Activated T-cell treated with anti-CD3 and anti-CD28 coated beads, Interleukin-2, amount 50 U/mL, for 24 hours (primary cell): ENCODE data around the gene NR3C1.
A peak's percentile ranks its signal among the peaks of the same experiment; 100 is the strongest.

Experiments used
- DNase-seq: peaks from one replicate; pipeline ENCODE4 v3.0.0-alpha.2; 2020
- H3K27ac Mint-ChIP-seq: 2 replicates; pipeline ENCODE4 v1.8.0; 2020; ENCODE audit warnings: mild to moderate bottlenecking, mixed read lengths
- H3K27me3 Mint-ChIP-seq: 2 replicates; pipeline ENCODE4 v1.8.0; 2020; ENCODE audit warnings: mixed read lengths
- H3K36me3 Mint-ChIP-seq: 2 replicates; pipeline ENCODE4 v1.8.0; 2020; ENCODE audit warnings: low read depth, mixed read lengths
- H3K4me1 Mint-ChIP-seq: 2 replicates; pipeline ENCODE4 v1.8.0; 2020; ENCODE audit warnings: low read depth, mixed read lengths
- H3K4me3 Mint-ChIP-seq: 2 replicates; pipeline ENCODE4 v1.8.0; 2020; ENCODE audit warnings: mild to moderate bottlenecking, moderate library complexity, mixed read lengths
- H3K9me3 Mint-ChIP-seq: 2 replicates; pipeline ENCODE4 v1.8.0; 2020; ENCODE audit warnings: mixed read lengths

The NR3C1 gene

GRCh38 chr5:143350341-143350740 lies 53.1 kb downstream of the NR3C1 start:
- H3K9me3 Mint-ChIP-seq, result no peaks in the 10 kb centered on the region
- no peak overlapping the region for H3K4me3 Mint-ChIP-seq
- H3K4me1 Mint-ChIP-seq, result peaks cover 45% of the 10 kb centered on the region

GRCh38 chr5:143349177-143349576 lies 54.3 kb downstream of the NR3C1 start:
- Mint-ChIP-seq H3K4me1 (peaks cover 37% of the 10 kb centered on the region), H3K27ac (no peak overlapping the region), H3K9me3 (peaks cover 2% of the 10 kb centered on the region), H3K27me3 (no peaks in the 10 kb centered on the region), H3K36me3 (peaks cover 30% of the 10 kb centered on the region), H3K4me3 (no peak overlapping the region)
- no peak for DNase-seq

More at GRCh38 chr5:143350341-143350740, 53.1 kb downstream of the NR3C1 start:
- no peak for DNase-seq
- Mint-ChIP-seq H3K27me3 (no peaks in the 10 kb centered on the region), H3K36me3 (peaks cover 24% of the 10 kb centered on the region), H3K27ac (no peak overlapping the region)

- Mint-ChIP-seq H3K9me3 (peaks cover 2% of the 10 kb centered on the region), H3K27ac (no peak overlapping the region), H3K4me3 (no peak overlapping the region), H3K4me1 (peaks cover 32% of the 10 kb centered on the region), H3K36me3 (peaks cover 25% of the 10 kb centered on the region), H3K27me3 (no peaks in the 10 kb centered on the region)
- no peak for DNase-seq
Observed at GRCh38 chr5:143347698-143348344, 55.7 kb downstream of the NR3C1 start.

GRCh38 chr5:143347046-143347445 lies 56.4 kb downstream of the NR3C1 start:
- DNase-seq, result no peak
- Mint-ChIP-seq H3K36me3 (peaks cover 23% of the 10 kb centered on the region), H3K4me3 (no peak overlapping the region), H3K27me3 (no peaks in the 10 kb centered on the region), H3K4me1 (peaks cover 33% of the 10 kb centered on the region), H3K9me3 (peaks cover 2% of the 10 kb centered on the region), H3K27ac (no peak overlapping the region)

- Mint-ChIP-seq H3K27me3 (no peaks in the 10 kb centered on the region), H3K27ac (peak overlapping the region; percentile 37), H3K4me3 (no peak overlapping the region), H3K9me3 (peaks cover 7% of the 10 kb centered on the region), H3K36me3 (peaks cover 28% of the 10 kb centered on the region), H3K4me1 (peaks cover 39% of the 10 kb centered on the region)
- no peak for DNase-seq
Observed at GRCh38 chr5:143345671-143346440, 57.6 kb downstream of the NR3C1 start.

- Mint-ChIP-seq H3K27ac (peak overlapping the region; percentile 58), H3K4me3 (no peak overlapping the region), H3K27me3 (no peaks in the 10 kb centered on the region), H3K4me1 (peaks cover 55% of the 10 kb centered on the region), H3K9me3 (peaks cover 8% of the 10 kb centered on the region), H3K36me3 (peaks cover 42% of the 10 kb centered on the region)
- DNase-seq, result no peak
Observed at GRCh38 chr5:143343042-143343441, 60.4 kb downstream of the NR3C1 start.

GRCh38 chr5:143342607-143343006 lies 60.9 kb downstream of the NR3C1 start:
- peaks cover 55% of the 10 kb centered on the region for H3K4me1 Mint-ChIP-seq
- no peaks in the 10 kb centered on the region for H3K27me3 Mint-ChIP-seq
- H3K4me3 Mint-ChIP-seq, result no peak overlapping the region
- peaks cover 8% of the 10 kb centered on the region for H3K9me3 Mint-ChIP-seq
- peaks cover 38% of the 10 kb centered on the region for H3K36me3 Mint-ChIP-seq
- DNase-seq, result no peak
- peak overlapping the region; percentile 58 for H3K27ac Mint-ChIP-seq

GRCh38 chr5:143341807-143342570 lies 61.5 kb downstream of the NR3C1 start:
- peak overlapping the region; percentile 58 for H3K27ac Mint-ChIP-seq
- H3K4me1 Mint-ChIP-seq, result peaks cover 56% of the 10 kb centered on the region
- no peak for DNase-seq
- peaks cover 37% of the 10 kb centered on the region for H3K36me3 Mint-ChIP-seq
- H3K27me3 Mint-ChIP-seq, result no peaks in the 10 kb centered on the region
- peaks cover 8% of the 10 kb centered on the region for H3K9me3 Mint-ChIP-seq
- H3K4me3 Mint-ChIP-seq, result no peak overlapping the region

- no peak for DNase-seq
Observed at GRCh38 chr5:143340891-143341685, 62.4 kb downstream of the NR3C1 start.

GRCh38 chr5:143338658-143339366 lies 64.7 kb downstream of the NR3C1 start:
- no peak overlapping the region for H3K4me3 Mint-ChIP-seq
- peak overlapping the region; percentile 17 for H3K27ac Mint-ChIP-seq
- H3K36me3 Mint-ChIP-seq, result peaks cover 43% of the 10 kb centered on the region
- H3K9me3 Mint-ChIP-seq, result peaks cover 6% of the 10 kb centered on the region
- H3K27me3 Mint-ChIP-seq, result no peaks in the 10 kb centered on the region
- H3K4me1 Mint-ChIP-seq, result peaks cover 62% of the 10 kb centered on the region
- DNase-seq, result no peak

More at GRCh38 chr5:143340891-143341685, 62.4 kb downstream of the NR3C1 start:
- Mint-ChIP-seq H3K27ac (peak overlapping the region; percentile 88), H3K4me3 (no peak overlapping the region), H3K9me3 (peaks cover 8% of the 10 kb centered on the region), H3K36me3 (peaks cover 38% of the 10 kb centered on the region), H3K4me1 (peaks cover 57% of the 10 kb centered on the region), H3K27me3 (no peaks in the 10 kb centered on the region)

GRCh38 chr5:143337946-143338345 lies 65.5 kb downstream of the NR3C1 start:
- Mint-ChIP-seq H3K27me3 (no peaks in the 10 kb centered on the region), H3K9me3 (peaks cover 6% of the 10 kb centered on the region), H3K27ac (no peak overlapping the region), H3K4me1 (peaks cover 55% of the 10 kb centered on the region), H3K36me3 (peaks cover 50% of the 10 kb centered on the region), H3K4me3 (no peak overlapping the region)
- no peak for DNase-seq

- Mint-ChIP-seq H3K4me1 (peaks cover 52% of the 10 kb centered on the region), H3K36me3 (peaks cover 60% of the 10 kb centered on the region), H3K4me3 (no peak overlapping the region), H3K9me3 (peaks cover 6% of the 10 kb centered on the region), H3K27me3 (no peaks in the 10 kb centered on the region), H3K27ac (peak overlapping the region; percentile 33)
- no peak for DNase-seq
Observed at GRCh38 chr5:143336485-143336884, 67.0 kb downstream of the NR3C1 start.

- H3K27ac Mint-ChIP-seq, result peak overlapping the region; percentile 23
- no peaks in the 10 kb centered on the region for H3K9me3 Mint-ChIP-seq
- DNase-seq, result no peak
- no peak overlapping the region for H3K4me3 Mint-ChIP-seq
- peaks cover 56% of the 10 kb centered on the region for H3K36me3 Mint-ChIP-seq
- H3K27me3 Mint-ChIP-seq, result no peaks in the 10 kb centered on the region
- H3K4me1 Mint-ChIP-seq, result peaks cover 50% of the 10 kb centered on the region
Observed at GRCh38 chr5:143334903-143335302, 68.6 kb downstream of the NR3C1 start.
